Dedifferentiated amniotic fluid mesenchymal stem cell (primary cell): Measurements from ENCODE around the gene PPIL1.
A peak's percentile ranks its signal among the peaks of the same experiment; 100 is the strongest.

Source experiments
- DNase-seq: peaks from one replicate; pipeline ENCODE4 v3.0.0-alpha.2; 2016; ENCODE audit errors: extremely low spot score

The PPIL1 gene

DNA sequence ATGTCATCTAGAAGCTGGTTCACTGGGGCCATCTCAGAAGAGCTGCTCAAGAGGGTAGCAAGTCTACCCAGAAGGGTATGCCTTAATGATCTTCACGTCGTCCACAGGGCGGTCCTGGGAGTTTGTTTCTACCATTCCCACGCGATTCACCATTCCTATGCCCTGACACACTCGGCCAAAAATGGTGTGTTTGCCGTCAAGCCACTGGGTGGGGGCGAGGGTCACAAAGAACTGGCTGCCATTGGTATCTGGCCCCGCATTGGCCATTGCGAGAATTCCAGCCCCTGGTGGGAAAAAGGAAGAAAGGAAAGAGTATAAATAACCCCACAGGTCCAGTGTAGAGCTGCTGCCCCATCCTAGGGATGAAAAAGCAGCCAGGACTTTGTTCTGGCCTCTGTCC is 18.9 kb downstream of the PPIL1 start:
- DNase-seq, result no peak

DNA sequence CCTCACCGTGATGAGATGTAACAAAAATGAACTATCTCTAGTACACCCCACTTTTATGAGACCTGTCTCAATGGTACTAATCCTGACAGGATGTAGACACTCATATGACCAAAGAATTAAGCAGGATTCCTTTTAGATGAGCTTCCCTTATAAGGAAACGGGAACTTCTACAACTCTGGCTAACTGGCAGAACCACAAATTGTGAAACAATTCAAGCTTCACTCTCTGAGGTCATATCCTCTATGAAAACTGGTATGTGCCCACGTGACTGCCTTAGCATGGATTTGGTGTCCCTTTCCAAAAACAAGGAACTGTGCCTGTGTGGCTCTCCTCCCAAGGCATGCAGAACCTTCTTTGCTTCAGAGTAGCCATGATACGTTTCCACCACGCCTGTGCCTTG is 21.3 kb downstream of the PPIL1 start:
- DNase-seq, result peak; percentile 75

DNA sequence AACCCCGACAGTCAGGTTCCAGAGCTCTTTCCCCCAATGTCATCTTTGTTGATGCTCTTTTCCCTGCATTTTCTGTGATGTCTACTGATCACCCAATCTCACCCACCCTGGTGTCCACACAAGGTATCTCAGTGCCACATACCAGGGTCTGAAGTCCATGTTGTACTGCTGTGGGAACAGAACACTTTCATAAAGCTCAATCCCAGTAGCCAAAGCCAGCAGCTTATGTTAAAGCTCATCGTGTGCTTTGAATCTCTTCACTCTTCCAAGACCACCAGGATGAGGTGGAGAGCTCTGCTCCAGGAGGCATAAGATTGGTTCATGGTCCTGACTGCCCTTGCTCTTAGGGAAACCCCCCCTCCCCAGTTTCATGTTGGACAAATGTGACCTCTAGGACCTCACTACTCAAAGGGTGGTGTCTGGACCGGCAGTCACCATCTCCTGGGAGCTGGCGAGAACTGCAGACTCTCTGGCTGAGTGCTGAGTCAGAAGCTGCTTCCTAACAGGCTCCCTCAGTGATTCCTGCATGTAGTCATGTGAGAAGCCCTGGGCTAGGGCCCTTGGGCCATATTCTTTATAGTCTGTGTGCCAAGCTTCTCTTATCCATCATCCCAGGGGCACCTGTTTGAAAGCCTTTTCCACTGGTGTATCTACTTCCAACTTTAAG is 22.0 kb downstream of the PPIL1 start:
- DNase-seq, result no peak

DNA sequence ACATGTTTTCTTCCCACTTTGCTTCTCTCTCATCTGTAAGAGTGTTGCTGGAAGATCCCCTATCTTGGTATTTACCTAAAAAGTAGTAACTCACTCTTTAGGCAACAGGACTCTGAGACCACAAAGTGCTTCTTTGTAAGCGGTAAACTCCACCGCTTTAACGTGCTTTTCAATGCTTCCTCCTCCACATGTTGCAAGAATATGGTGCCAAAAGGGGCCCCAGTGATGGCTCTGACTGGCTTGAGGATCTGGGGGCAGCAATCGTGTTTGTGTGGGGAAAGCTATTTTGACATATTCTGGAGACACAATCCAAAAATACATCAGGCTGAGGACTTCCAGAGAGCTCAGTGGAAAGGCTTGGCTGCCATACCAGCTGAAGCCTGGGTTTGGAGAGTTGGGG is 23.0 kb downstream of the PPIL1 start:
- DNase-seq, result no peak

DNA sequence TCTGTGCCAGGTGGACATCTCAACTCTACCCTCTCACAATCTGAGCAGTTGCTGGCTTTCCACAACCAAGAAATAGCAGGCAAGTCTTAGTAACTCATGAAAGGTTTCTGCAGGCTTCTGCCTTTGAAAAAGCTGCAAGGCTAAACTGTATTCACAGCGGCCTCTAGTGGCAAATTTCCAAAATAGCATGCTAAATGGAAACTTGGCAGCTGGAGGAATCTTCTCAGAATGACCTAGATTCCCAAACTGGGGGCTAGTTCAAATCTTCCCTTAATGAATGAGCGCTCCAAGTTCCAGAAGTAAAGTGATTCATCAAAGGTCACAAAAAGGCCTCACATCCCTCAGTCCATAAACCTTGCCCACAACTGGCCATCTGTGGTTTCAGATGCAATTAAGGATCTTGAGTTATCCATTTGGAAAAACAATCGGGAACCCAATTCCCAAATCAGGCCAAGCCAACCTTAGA is 23.4 kb downstream of the PPIL1 start:
- DNase-seq, result peak; percentile 54

DNA sequence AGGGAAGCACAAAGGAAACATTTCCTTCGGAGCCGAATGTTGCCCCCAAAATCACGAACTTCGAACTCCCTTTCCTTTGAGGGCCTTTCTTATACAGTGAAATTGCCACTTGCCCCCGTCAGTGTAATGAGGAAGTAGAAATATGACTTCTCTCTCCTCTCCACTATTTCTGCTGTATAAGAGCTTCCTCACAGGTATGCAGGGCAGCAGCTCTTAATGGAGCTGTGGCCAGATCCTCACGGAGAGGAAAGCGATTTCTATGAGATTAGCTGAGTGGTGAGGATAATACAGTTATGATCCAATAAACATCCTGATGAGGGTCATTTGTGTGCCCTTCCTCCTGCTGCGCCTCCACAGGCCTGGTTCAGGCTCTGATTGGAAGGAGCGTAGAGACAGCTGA is 24.6 kb downstream of the PPIL1 start:
- DNase-seq, result no peak

DNA sequence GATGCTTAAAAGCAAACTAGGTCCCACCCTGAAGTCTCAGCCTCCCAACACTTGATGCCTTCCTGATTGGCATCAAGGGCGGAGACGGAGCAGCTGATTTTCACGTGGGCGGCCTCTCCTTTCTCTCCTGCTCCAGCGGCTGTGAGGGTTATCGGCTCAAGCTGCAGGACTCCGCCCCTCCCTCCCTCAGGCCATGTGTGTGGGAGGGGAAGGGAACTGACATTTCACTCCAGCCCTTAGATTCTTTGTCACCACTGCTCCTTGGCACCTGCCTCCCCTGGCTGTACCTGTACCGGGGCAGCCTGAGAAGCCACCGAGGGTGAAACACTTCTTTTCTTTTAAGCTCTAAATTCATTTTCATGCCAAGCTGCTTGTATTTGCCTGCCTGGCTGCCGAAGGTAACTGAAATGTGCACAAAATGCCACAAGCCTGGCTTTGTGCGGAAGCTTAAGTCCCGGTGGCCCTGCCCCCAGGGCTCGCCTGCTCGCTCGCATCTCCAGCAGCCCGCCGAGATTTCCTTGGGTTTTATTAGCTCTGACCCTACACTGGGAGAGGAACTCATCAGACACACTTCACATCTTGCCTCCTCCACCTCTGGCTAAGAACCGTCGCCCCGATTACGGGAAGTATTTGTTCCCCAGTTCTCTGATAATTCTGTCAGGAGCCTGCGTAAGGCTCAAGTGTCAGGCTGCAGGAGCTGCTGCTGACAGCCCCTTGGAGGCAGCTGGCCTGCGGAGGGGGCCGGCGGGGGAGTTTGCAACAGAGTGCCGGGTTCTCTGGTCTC is 25.8 kb downstream of the PPIL1 start:
- no peak for DNase-seq

DNA sequence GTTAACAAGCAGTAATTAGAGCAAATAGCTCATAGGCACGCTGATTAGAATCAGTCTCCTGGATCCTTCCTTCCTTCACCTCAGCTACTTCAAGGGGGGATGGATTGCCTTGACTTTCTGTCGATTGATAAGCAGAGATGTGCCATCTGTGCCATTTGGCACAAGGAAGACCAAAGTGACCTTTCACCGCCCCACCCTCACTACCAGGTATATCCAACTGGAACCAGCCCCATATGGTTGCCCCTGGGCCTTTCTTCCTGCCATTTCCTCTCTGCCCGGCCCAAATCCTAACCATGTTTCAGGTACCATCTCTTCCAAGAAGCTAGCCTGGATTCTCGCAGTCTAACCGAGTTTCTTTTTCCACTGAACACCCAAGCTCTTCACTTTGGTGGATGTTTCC is 26.6 kb downstream of the PPIL1 start:
- no peak for DNase-seq

DNA sequence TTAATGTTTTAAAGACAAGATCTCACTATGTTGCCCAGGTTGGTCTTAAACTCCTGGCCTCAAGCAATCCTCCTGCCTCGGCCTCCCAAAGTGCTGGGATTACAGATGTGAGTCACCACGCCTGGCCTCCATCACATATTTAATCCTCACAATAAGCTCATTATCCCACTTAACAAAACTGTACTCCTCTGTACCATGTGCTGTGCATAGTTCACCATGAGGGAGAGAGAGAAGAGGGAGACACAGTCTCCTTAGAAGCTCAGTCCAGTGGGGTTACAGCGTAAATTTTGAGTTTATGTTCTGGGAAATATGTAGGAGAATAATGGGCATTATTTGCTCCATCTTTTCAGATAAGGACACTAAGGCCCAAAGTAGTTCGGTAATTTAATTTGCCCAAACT is 27.5 kb downstream of the PPIL1 start:
- no peak for DNase-seq

DNA sequence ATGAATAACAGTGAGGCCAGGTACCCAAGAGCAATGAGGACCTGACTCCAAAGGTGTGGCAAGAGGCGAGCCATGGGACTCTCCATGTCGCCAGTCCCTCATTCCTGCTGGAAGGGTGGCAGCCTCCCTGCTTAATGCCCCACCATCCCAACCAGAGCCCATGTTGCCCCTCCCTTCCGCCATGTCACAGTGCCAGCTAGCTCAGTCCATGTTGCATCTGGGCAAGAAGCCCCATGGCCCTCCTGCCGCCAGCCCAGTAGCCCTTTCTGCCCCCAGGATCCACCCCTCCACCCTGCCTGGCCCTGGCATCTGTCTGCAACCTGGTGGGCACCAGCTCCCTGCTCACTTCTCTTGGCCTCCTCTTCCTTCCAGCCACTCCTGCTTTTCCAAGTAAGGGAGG is 29.4 kb downstream of the PPIL1 start:
- DNase-seq, result no peak

DNA sequence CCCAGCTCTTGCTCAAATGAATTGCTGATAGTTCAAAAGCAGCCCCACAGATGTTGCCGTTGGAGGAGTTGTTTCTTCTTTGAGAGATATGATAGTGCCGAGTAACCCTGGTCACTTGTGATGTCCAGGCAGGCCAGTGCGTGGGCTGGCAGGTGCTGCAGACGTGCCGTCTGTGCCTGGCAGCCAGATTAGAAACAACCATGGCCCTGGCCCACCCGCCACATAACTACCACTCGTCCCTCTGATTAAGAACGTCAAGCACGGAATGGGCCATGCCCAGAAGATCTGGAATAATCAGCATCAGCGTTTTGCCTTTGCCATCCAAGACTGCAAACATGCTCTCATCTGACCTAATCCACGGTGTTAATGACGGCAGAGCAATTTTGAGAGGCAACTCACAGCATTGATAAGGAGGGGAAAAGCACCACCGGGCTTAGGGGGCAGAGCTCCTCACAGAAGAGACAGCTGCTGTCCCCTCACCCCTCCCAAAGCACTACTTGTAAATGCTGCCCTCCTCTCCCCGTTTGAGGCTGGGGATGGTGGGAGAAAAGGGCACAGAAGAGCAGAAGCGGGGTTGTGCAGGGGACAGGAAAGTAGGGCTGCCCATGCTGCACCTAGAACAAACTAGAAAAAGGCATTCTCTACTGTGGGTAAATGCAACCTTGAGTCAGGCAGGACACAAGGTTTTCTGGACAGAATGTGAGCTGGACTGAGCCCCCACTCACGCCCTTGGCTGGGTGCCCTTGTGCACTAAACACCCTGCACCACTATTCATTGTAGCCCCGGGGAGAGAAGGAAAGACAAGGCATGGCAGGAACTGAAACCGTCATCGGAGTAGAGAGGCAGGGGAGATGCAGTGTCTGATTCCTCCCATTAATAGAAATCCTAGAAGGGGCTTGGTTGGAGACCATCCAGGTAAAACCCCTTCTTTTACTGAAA is 30.1 kb downstream of the PPIL1 start:
- no peak for DNase-seq

DNA sequence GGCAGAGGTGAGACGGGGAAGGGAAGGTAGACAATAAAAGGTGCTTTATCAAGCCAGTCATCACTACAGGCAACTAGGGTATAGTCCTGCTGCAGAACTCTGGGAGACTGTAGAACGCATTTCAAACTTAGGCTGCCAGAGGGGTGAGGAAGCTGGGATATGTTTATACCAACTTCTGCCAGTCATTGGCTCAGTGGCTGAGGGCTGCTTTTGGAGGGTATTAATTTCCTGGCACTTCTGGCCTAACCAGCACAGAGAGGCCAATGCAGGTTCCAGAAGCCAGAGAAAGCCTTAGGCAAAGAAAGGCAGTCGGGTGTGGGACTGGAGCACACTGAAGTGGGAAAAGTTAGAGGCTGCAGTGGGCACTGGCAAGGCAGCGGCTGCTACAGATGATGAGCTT is 31.4 kb downstream of the PPIL1 start:
- no peak for DNase-seq

DNA sequence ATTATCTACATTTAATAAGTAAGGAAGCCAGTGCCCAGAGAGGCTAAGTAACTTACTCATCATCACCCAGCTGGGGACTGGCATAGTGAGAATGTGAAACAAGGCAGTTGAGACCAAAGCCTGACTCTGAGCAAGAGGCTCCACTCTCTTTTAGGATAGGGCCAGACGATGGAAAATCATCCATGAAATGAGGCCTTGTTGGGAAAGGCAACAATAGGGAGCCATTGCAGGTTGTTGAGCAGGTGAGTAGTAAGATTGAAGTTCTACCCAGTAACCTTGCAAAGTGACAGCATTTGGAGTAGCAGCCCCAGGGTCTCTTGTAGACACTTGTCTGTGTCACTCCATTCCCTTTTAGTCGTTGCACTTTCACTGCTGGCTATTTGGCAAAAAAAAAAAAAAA is 32.8 kb downstream of the PPIL1 start:
- DNase-seq, result no peak

DNA sequence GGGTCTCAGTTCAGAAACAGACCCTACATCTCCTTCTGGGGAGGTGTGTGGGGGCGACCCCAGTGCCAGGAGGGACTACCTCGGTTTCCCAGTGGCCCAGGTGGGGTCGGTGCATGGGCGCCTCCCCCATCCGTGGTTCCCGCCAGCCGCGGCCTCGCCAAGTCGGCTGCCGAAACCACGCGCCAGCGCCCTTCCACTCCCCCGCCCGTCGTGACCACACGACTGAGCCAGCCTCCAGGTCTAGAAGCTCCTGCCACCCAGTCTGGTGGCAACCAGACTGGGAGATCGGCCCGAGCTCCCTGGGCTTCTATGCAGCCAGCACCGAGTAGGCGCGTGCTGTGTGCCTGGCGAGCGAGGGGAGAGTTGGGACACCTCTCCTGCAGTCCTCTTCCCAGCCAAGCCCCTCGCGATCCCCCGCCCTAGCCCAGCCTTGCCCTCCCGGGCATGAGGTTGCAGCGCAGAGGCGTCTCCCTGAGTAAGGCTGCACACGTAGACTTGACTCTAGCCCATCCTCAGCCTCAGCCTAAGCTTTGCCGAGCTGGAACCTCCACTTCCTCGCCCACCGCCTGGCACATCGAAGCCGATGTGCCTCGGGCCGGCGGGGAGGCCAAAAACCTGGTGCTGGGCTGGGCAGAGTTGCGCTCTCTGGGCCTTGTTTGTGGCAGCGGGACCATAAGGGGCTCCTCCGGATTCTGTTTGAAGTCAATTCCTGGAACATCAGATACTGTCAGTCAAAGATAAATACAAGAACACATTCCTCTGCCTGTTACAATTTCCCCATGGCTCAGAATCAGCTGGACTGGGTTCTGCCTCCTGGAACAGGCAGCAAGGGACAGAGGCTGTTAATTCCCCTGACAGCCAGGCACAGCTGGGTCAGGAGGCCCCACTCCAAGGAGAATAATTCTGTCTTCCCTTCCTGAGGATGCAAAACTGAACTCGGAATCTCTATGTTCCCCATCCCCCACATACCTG is 33.9 kb downstream of the PPIL1 start:
- DNase-seq, result no peak

DNA sequence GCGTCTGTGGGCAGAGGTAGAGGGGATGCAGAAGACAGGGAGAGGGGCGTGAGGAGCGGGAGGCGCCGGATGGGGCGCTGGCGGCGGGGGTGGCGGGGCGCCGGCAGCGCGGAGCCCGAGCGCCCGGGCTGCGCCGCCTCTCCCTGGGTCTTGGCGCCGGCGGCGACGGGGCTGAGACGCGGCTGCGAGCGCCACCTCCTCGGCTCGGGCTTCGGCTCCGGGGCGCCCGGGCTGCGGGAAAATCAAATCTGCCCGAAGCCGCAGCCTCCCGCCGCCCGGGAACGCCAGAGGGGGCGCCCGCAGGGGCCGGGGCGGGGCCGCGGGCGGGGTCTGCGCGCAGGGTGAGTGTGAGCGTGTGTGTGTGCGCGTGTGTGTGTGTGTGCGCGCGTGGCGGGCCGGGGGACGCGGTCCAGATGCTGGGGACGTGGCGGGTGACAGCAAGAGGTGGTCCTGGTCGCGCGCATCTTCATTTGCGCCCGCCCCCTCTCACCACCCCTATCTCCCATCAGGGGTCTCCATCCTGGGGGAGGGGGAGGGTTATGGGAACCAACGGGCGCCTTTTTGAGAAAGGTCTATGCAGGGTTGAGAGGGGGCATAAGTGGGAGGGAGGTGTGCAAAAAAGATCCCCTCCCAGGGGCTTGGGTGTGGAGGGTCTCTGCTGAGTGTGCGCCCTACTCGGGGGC is 34.7 kb downstream of the PPIL1 start:
- DNase-seq, result peak; percentile 17

DNA sequence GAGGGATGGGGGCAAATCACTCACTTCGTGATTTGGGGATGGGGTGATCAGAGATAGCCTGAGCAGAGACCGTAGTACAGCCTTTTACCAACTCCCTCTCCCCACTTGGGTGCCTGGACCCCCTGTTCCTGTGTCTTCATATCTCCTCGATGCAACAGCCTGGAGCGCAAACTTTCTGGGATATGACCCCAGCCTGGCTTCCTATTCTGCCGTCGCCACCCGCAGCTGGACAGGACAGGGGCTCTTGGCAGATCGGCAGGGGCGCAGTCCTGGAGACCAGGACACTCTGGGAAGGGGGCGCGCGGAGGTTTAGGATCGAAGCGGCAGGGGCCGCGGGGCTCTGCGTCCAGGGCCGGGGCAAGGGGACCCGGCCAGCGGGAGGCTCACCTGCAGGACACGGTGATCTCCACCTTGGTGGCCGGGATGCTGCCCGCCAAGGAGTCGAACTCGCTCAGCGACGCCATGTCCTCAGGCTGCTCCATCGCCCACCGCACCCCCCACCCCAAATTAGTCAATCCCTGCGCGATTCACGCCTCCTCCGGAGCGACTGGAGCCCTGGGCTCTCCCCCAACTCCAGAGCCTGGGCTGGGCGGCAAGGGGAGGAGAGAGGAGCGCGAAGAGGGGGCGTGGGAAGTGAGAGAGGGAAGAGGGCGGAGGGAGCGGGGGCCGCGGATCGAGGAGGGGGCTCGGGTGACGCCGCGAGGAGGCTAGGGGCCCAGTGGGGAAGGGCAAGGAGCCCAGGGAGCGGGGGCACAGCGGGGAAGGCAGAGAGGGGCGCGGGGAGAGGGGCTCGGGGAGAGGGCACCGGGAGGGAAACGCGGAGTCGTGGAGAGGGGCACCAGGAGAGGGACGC is 35.5 kb downstream of the PPIL1 start, which contains the start of gene CPNE5:
Gene CPNE5, minus strand, starts transcription at position 549 of the 853 bp plus-strand sequence. Its CDS starts 67 bp downstream, at position 482.
- DNase-seq, result no peak

DNA sequence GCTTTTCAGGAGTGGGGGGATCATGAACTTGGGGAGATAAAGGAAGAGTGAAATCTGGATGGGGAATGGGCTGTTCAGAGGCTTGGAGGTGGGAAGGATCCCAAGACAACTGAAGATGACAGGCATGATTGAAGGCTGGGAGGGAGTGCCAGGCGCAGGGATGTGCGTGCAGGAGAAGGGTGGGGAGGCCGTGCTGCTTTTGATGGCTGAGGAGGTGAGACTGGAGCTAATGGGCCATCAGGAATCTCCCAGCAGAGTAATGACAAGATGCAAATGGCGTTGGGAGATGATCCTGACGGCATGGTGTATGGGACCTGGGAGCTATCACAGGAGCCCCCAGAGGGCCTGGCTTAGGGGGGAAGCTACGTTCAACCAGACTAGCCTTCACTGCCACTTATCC is 36.9 kb downstream of the PPIL1 start:
- DNase-seq, result no peak

DNA sequence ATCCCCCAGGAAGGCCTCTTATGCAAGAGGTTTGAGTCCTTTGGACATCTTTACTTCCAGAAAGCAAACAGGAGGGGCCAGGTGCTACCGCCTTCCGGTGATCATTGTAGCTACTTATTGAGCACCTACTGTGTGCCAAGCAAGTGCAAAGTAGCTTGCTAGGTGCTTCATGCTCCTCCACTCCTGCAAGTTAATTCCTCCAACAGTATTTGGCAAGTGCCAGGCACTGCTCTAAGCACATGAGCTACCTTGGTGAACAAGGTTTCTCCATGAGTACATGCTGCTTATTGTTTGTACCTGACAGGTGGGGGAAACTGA is 37.6 kb downstream of the PPIL1 start:
- no peak for DNase-seq

DNA sequence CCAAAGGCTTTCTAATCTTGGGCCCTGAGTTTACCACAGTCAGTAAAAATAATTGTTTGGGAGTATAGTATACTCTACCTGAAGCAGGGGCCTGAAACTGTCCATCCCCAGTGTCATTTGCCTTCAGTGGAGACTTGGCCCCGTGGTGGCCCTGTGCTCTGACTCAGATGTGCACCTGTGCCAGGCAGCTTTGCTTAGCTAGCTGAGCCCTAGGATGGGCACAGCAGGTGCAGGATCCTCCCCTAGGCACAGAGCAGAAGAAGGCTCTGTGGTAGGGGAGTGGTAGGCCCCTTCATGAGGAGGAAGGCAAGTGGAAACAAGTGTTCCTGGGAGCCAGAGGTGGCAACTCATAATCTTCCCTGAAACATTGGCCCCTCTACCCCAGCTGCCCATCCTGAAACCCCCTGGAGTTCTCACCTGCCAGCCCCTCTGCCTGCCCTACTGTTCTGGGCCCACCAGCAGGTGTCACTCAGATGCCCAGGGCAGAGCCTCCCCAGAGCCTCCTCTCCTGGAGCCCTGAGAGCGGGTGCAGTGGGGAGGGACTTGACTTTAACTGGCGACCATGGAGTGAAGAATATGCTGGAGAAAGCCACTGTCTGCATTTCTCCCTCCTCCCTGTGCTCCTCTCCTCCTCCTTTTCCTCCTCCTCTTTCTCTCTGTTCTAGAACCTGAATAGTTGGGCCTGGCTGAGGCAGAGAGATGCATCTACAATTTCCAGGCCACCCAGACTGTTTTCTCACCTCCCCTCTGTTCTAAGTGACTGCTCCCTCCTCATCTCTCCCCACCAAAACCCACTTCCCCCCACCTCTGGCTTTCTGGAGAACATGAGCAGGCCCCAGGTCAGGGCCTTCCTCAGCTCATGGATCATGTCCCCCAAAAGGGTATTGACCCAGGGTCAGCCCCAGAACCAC is 38.2 kb downstream of the PPIL1 start:
- no peak for DNase-seq
